ENCODE data around the gene DRD1. TPM values are rescaled to one million over a fixed set of nuclear protein-coding genes. Genes with fewer than 3 reads are reported as not detected.

DRD1 gene
- total and polyA plus RNA-seq, 2 experiments from 2014 or later: 0.11 to 0.14 TPM

GRCh38 chr5:175461370-175461769 is 17.4 kb upstream of the DRD1 start (continued):
- no peak for TF ChIP-seq REST (IDR thresholded peaks at IDR 0.05; ENCODE audit: unreplicated experiment)
- no peak for TF ChIP-seq STAT1 (IDR thresholded peaks at IDR 0.05; ENCODE audit: unreplicated experiment)
- TF ChIP-seq, protein P1, sequence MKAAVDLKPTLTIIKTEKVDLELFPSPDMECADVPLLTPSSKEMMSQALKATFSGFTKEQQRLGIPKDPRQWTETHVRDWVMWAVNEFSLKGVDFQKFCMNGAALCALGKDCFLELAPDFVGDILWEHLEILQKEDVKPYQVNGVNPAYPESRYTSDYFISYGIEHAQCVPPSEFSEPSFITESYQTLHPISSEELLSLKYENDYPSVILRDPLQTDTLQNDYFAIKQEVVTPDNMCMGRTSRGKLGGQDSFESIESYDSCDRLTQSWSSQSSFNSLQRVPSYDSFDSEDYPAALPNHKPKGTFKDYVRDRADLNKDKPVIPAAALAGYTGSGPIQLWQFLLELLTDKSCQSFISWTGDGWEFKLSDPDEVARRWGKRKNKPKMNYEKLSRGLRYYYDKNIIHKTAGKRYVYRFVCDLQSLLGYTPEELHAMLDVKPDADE (IDR thresholded peaks at IDR 0.05): no peak

DNA sequence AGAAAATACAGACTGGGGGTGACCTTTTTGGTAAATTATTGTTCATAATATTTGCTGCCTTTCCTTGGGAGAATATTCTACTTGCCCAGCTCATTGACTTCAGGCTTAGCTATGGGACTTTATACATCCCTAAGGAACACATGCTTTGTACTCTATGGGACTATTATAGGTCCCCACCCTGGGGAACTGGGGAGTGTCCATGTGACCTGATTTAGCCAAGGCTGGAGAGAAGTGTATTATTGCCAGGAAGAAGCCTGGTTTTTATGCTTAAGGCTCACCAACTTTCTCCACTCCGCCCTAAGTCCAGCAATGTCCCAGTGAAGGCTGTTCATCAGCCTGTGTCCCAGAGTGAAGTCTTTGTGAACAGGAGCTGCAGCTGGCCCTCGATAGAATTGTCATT is 16.6 kb upstream of the DRD1 start:
- Histone ChIP-seq H3K27ac (ENCODE audit: low read depth) (no peak overlapping the region), H3K4me1 (ENCODE audit: insufficient read depth) (no peaks in the 10 kb centered on the region), H3K27me3 (ENCODE audit: insufficient read depth) (no peaks in the 10 kb centered on the region), H3K9me2 (ENCODE audit: insufficient read depth) (no peaks in the 10 kb centered on the region), H3K4me3 (no peak overlapping the region), H4K20me1 (replicated peaks; ENCODE audit: insufficient read depth) (no peaks in the 10 kb centered on the region), H3K4me2 (no peak overlapping the region), H3K79me2 (replicated peaks; ENCODE audit: insufficient read depth) (no peaks in the 10 kb centered on the region), H2AFZ (no peak overlapping the region), H3K36me3 (ENCODE audit: insufficient read depth) (no peaks in the 10 kb centered on the region), H3F3A (replicated peaks; ENCODE audit: low read depth) (no peaks in the 10 kb centered on the region)
- no peaks in the 10 kb centered on the region for H3K36me3 Mint-ChIP-seq (ENCODE audit: low read depth)
- ATAC-seq: no peak
- DNase-seq (ENCODE audit: low spot score): no peak
- H3K9me3 Mint-ChIP-seq: 0 out of 3 replicates have a peak, but pooled peaks cover 2% of the 10 kb centered on the region
- H3K27ac Mint-ChIP-seq: no peak overlapping the region
- peaks cover 4% of the 10 kb centered on the region for H3K27me3 Mint-ChIP-seq (ENCODE audit: insufficient read depth, low read depth, poor library complexity)
- H3K4me3 Mint-ChIP-seq: no peak overlapping the region
- H3K4me1 Mint-ChIP-seq: peaks cover 5% of the 10 kb centered on the region
- TF ChIP-seq REST (IDR thresholded peaks at IDR 0.05; ENCODE audit: unreplicated experiment) (no peak), NANOG (IDR thresholded peaks at IDR 0.05; ENCODE audit: borderline replicate concordance) (no peak), POLR2AphosphoS5 (IDR thresholded peaks at IDR 0.05; ENCODE audit: low read depth) (no peak), ZNF331 (CRISPR knock-in tag; IDR thresholded peaks at IDR 0.05; ENCODE audit: low read depth) (no peak), CREB1 (CRISPR knock-in tag; IDR thresholded peaks at IDR 0.05; ENCODE audit: low read depth) (no peak), ZNF114 (CRISPR knock-in tag; IDR thresholded peaks at IDR 0.05) (no peak), EZH2 (IDR thresholded peaks at IDR 0.05; ENCODE audit: low read depth, unreplicated experiment) (no peak), JUNB (IDR thresholded peaks at IDR 0.05; ENCODE audit: unreplicated experiment) (no peak)
- TF ChIP-seq, protein P2, sequence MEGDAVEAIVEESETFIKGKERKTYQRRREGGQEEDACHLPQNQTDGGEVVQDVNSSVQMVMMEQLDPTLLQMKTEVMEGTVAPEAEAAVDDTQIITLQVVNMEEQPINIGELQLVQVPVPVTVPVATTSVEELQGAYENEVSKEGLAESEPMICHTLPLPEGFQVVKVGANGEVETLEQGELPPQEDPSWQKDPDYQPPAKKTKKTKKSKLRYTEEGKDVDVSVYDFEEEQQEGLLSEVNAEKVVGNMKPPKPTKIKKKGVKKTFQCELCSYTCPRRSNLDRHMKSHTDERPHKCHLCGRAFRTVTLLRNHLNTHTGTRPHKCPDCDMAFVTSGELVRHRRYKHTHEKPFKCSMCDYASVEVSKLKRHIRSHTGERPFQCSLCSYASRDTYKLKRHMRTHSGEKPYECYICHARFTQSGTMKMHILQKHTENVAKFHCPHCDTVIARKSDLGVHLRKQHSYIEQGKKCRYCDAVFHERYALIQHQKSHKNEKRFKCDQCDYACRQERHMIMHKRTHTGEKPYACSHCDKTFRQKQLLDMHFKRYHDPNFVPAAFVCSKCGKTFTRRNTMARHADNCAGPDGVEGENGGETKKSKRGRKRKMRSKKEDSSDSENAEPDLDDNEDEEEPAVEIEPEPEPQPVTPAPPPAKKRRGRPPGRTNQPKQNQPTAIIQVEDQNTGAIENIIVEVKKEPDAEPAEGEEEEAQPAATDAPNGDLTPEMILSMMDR (conservative IDR thresholded peaks at IDR 0.05; ENCODE audit: low read depth in 2 of 2): no peak
- TF ChIP-seq, protein P1 (IDR thresholded peaks at IDR 0.05): no peak
